IPS DF 19.7 (cell line): ENCODE measurements around the gene SNX20.

Experiments
- DNase-seq: peaks from one replicate; pipeline ENCODE4 v3.0.0-alpha.2; 2013; ENCODE audit warnings: low read depth, low spot score

SNX20 gene

GRCh38 chr16:50635505-50636392 is 45.4 kb downstream of the SNX20 start:
- DNase-seq = peak; percentile 23

- no peak for DNase-seq
Observed at GRCh38 chr16:50634947-50635346, 46.2 kb downstream of the SNX20 start.

GRCh38 chr16:50634090-50634489 is 47.0 kb downstream of the SNX20 start:
- DNase-seq = no peak

- no peak for DNase-seq
Observed at GRCh38 chr16:50632927-50633800, 47.9 kb downstream of the SNX20 start.

- DNase-seq = no peak
Observed at GRCh38 chr16:50631985-50632576, 49.0 kb downstream of the SNX20 start.

GRCh38 chr16:50631249-50631984 is 49.7 kb downstream of the SNX20 start:
- no peak for DNase-seq

- DNase-seq = no peak
Observed at GRCh38 chr16:50630394-50631020, 50.6 kb downstream of the SNX20 start.

- no peak for DNase-seq
Observed at GRCh38 chr16:50629334-50629733, 51.8 kb downstream of the SNX20 start.

- no peak for DNase-seq
Observed at GRCh38 chr16:50628156-50628802, 52.8 kb downstream of the SNX20 start.

GRCh38 chr16:50627419-50627818 is 53.7 kb downstream of the SNX20 start:
- DNase-seq = peak; percentile 12

GRCh38 chr16:50626868-50627267 is 54.2 kb downstream of the SNX20 start:
- no peak for DNase-seq

- no peak for DNase-seq
Observed at GRCh38 chr16:50625374-50625773, 55.7 kb downstream of the SNX20 start.

- no peak for DNase-seq
Observed at GRCh38 chr16:50624449-50624970, 56.6 kb downstream of the SNX20 start.

- no peak for DNase-seq
Observed at GRCh38 chr16:50622643-50623369, 58.3 kb downstream of the SNX20 start.

GRCh38 chr16:50622029-50622428 is 59.1 kb downstream of the SNX20 start:
- DNase-seq = no peak
